ENCODE measurements around the gene TMSB4X.
"Not testable (repeated sequence)": the region's sequence is repeated elsewhere in the genome, so short reads cannot be mapped to it uniquely, and the experiment has no call there.

The TMSB4X gene

GRCh38 chrX:12976819-12977732 is 2.2 kb downstream of the TMSB4X start:
- not testable (repeated sequence) for DNase-seq

- DNase-seq, result no peak
Observed at GRCh38 chrX:12977761-12978204, 2.9 kb downstream of the TMSB4X start.

DNA sequence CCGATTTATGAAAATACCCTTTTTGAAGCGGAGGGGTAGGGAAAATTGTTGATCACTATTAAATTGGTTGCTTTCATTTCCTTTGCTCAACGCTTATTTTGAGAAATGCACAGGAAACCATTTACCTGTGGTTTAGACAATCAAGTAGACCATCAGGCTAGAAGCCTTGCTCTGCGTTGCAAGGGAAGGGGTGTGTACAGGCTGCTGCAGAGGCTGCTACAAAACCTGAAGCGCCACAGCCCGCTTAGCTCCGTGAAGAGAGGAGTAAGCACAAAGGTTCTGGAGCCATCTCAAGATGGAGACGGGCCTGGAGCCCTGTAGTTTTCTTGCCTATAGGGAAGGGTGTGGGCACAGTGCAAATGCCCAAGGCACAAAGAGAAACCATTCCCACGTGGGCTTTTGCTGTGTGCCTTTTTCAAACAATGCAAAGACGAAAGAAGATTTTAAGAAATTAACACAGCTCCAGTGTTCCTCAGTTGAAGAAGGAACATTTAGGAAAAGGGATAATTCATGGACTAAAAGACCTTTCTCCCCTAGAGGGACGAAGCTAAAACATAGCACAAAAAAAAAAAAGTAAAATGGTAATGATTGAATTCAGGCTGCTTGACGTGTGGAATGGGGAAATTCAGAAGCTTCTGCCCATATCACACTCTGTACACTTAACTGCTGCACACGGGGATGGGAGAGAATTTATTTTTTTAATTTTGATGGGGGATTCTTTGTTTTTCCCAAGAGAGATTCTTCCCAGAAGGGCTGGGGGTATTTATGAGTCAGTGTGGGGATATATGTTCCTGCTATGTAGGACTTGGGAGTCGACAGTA is 3.5 kb downstream of the TMSB4X start:
- peak; percentile 87 for DNase-seq

- no peak for DNase-seq
Observed at GRCh38 chrX:12979026-12979607, 4.2 kb downstream of the TMSB4X start.

- no peak for DNase-seq
Observed at GRCh38 chrX:12979616-12980015, 4.7 kb downstream of the TMSB4X start.

- not testable (repeated sequence) for DNase-seq
Observed at GRCh38 chrX:12980039-12980438, 5.1 kb downstream of the TMSB4X start.

GRCh38 chrX:12981880-12982279 is 7.0 kb downstream of the TMSB4X start:
- no peak for DNase-seq

DNA sequence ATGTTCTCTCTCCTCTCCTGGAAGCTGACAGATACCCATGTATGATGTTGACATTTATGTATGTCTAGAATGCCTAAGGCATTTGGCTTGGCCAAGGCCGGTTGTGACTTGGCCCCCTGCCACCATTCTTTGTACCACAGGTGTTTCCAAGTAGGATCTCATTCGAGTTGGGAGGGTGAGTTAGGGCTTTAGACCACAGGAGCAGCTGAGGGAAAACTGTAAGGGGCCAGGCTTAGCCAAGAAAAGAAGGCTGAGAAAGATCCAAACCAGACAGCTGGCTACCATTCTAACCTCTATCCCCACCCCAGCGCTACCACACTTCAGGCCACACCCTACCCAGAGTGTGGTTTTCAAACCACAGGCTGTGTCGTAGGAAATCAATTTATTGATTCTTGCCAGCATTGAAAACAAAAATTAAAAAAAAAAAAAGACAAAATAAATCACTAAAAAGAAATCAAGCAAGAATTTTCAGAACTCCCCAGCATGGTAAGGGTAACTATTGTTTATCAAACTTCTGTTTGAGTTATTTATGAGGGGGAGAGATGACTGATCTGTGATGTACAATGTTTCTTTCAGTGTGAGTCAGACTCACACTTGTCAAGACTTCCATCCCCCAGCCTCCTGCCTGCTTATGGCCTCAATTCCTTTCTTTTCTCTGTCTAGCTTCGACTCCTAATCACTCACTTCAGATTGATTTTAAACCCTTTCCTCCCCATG is 9.9 kb downstream of the TMSB4X start:
- DNase-seq, result peak; percentile 69

DNA sequence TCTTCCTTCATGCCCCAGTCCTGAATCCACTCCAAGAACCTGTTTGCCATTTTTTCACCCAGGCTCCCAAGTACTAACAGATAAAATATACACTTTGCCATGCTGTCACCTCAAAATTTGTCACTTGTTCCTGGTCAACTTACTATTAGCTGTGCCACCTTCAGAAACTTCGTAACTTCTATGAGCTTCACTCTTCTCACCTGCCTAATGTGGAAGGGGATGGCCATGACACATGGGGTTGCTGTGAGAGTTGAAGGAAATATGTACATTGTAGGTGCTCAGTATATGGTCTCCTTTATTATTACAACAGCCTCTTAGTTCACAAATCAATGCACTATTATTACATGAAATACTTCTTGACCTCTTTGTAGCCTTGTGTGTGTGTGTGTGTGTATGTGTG is 10.4 kb downstream of the TMSB4X start:
- no peak for DNase-seq

GRCh38 chrX:12986164-12986779 is 11.4 kb downstream of the TMSB4X start:
- DNase-seq, result no peak

DNA sequence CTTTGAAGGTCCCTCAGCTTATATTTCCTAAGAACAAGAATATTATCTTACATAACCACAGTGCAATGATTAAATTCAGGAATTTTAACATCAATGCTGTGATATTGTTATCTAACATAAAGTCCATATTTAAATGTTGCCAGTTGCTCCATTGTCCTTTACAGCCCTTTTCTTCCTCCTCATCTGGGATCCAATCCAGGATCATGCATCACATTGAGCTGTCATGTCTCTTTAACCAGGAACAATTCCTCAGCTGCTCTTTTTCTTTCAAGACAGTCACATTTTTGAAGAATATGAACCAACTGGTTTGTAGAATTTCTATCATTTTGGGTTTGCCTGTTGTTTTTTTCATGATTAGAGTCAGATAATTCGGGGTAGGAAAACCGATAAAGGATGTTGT is 12.0 kb downstream of the TMSB4X start:
- DNase-seq, result no peak

- DNase-seq, result no peak
Observed at GRCh38 chrX:12987340-12987739, 12.4 kb downstream of the TMSB4X start.

DNA sequence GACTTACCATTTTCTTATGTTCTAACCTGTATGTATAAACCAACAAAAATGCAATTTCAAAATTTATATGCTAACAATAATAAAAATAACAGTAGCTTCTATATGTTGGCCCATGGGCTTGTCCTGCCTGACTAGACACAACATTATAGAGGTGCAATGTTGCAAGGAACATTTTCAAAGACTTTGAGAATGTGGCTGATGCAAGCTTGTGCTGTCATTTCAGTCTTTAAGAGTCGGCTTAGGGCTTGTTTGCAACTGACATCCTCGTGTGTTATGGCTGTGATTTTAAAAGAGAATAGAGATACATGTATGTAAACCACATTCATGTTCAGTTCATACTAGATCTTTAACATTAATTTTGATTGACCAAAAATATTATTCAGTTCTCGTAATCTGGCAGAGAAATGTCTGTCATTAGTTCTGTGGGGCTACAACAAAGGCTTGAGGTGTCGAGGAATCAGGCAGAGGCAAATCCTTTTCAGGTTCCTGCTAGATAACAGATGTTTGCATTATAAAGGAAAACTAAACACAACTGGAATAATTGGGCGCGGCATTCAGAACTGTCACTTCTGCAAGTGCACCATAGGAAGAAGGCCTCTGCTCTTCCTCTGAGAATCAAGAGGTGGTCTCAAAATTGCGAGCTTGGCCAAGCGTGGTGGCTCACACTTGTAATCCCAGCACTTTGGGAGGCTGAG is 13.1 kb downstream of the TMSB4X start:
- no peak for DNase-seq

GRCh38 chrX:12988797-12989196 is 13.9 kb downstream of the TMSB4X start:
- DNase-seq, result no peak

DNA sequence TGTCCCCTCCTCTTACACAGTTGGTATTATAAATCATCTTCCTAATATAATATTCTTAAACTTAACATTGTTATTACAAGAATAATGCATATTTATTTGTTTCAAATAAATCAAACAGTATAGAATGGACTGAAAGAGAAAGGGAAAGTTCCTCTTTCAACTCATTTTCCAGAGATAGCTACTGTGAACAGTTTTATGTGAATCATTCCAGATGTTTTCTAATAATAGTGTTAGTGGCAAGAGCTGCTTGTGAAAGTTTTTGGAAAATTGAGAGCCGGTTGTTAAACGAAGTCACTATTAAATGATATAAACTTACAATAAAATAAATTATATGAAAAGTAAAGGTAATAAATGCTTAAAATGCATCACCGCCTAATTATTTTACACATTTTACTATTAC is 14.6 kb downstream of the TMSB4X start:
- no peak for DNase-seq

DNA sequence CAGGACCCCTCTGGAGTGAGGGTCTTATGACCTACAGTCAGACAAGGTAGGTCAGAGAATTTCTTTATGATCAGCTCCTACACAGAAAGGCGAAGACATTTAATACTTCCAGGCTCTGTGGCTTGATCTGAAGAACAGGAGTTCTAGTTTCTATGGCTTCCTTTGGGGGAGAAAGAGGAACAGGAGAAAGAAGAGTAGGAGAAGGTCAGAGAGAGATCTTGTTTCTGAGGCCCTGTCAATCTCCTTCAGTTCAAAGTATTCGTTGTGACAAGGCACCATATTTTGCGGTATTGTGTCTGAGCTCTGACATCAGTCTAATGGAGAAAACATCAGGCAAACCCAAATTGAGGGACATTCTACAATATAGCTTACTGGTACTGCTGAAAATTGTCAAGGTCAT is 16.7 kb downstream of the TMSB4X start:
- no peak for DNase-seq

- DNase-seq, result no peak
Observed at GRCh38 chrX:12992544-12993118, 17.7 kb downstream of the TMSB4X start.

DNA sequence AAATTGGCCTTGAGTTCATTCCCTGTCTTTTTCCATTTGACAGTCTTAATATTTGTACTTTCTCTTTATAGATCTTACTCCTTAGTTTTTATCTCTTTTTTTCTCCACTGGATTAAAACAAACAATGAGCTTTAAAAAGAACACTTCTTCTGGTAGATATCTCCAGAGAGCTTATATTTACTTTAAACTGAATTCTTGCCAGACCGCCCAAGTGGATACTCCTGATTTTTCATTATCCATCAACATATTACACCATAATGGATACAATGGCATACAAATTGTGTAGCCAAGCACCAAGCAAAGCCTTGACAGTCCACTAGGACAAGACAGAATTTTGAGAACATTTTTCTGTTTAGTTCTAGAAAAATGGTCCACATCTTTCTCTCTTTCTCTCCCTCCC is 18.9 kb downstream of the TMSB4X start:
- DNase-seq, result no peak

DNA sequence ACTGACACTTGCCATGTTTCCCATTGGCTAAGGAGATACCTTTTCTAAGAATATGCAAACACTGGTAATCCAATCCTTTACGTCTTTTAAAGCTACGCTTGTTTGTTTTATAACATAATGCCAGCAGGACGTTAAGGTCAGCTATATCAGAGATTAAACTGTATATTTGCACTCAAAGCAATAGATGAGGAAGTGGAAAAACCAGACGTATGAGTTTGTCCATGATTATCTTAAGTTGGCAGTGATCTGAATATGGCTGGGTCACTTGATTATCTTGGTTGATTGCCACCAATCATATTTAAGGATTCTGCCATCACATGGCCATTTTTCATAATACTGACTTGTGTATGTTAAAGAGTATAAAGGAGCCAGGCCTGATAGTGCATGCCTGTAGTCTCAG is 19.4 kb downstream of the TMSB4X start:
- DNase-seq, result no peak

- no peak for DNase-seq
Observed at GRCh38 chrX:12996934-12997435, 22.1 kb downstream of the TMSB4X start.

All from CD4-positive, alpha-beta T cell treated with Interleukin-15 for 1 hour (primary cell).